Spinal cord (tissue), 10 donors: ENCODE data around the gene TMEM176B. TPM values are rescaled to one million over a fixed set of nuclear protein-coding genes. Genes with fewer than 3 reads are reported as not detected.
"Not testable (repeated sequence)": the region's sequence is repeated elsewhere in the genome, so short reads cannot be mapped to it uniquely, and the experiment has no call there.

Experiments used
- DNase-seq, 6 donors: peaks; one replicate each; pipeline versions ENCODE4 v3.0.0 to v3.0.0-alpha.2; 2013 to 2015; ENCODE audit warnings: low spot score in 6 of 6, low read depth in 4 of 6
- H3K27ac ChIP-seq: one replicate; pipeline ENCODE4 v1.5.1; 2013; ENCODE audit warnings: low read depth, low read length, control low read depth
- H3K27me3 ChIP-seq: one replicate; pipeline ENCODE4 v1.6.1; 2013; ENCODE audit warnings: low read length; ENCODE audit not compliant: control insufficient read depth, insufficient read depth
- H3K36me3 ChIP-seq: one replicate; pipeline ENCODE4 v1.6.1; 2013; ENCODE audit warnings: low read length; ENCODE audit not compliant: control insufficient read depth, insufficient read depth
- H3K4me1 ChIP-seq: one replicate; pipeline ENCODE4 v1.6.1; 2013; ENCODE audit warnings: low read length; ENCODE audit not compliant: control insufficient read depth, insufficient read depth
- H3K4me3 ChIP-seq: one replicate; pipeline ENCODE4 v1.5.1; 2013; ENCODE audit warnings: low read depth, low read length, control low read depth
- H3K9me3 ChIP-seq: one replicate; pipeline ENCODE4 v1.6.1; 2013; ENCODE audit warnings: low read length; ENCODE audit not compliant: control insufficient read depth, insufficient read depth
- WGBS: methylation state at CpG from one replicate; pipeline ENCODE4 v1.1.5; 2013; ENCODE audit warnings: missing lambda C conversion rate; ENCODE audit not compliant: insufficient coverage; 5-methylcytosine and 5-hydroxymethylcytosine counted together
- polyA plus RNA-seq, 2 donors: library from polyadenylated mRNA; unstranded; fragments of 120-200 nt; gene quantifications; one replicate each; pipeline ENCODE4 v1.2.1, GENCODE V29; 2013; ENCODE audit not compliant: insufficient read length in 2 of 2
- total RNA-seq, 2 donors: library from RNA; depleted of rRNA in 1 of 2; stranded (reverse); fragments of 120-200 nt in 1 of 2; fragments of >200 nt in 1 of 2; gene quantifications; one replicate each; pipeline versions ENCODE4 v1.2.3 to v1.2.4, GENCODE V29; 2013 to 2014
- donor health status: healthy.

TMEM176B gene
- total and polyA plus RNA-seq, 4 donors = 21.7 to 50.6 (median 26.3) TPM

GRCh38 chr7:150824379-150825177, 24.4 kb upstream of the TMEM176B start:
- H3K27ac ChIP-seq = no peak overlapping the region
- no peak overlapping the region for H3K4me3 ChIP-seq
- H3K36me3 ChIP-seq = peaks cover 4% of the 10 kb centered on the region
- peaks cover 9% of the 10 kb centered on the region for H3K4me1 ChIP-seq
- no peak for DNase-seq
- WGBS = 91% methylated on average over 15 of the region's 20 CpGs
- H3K27me3 ChIP-seq = no peaks in the 10 kb centered on the region
- H3K9me3 ChIP-seq = no peaks in the 10 kb centered on the region

GRCh38 chr7:150823484-150824126, 23.4 kb upstream of the TMEM176B start:
- Histone ChIP-seq H3K27me3 (no peaks in the 10 kb centered on the region), H3K4me3 (no peak overlapping the region), H3K36me3 (peaks cover 4% of the 10 kb centered on the region), H3K9me3 (no peaks in the 10 kb centered on the region), H3K27ac (no peak overlapping the region), H3K4me1 (peaks cover 9% of the 10 kb centered on the region)
- DNase-seq = no peak
- WGBS = 82% methylated on average over 5 of the region's 10 CpGs

- H3K27me3 ChIP-seq = no peaks in the 10 kb centered on the region
- H3K4me1 ChIP-seq = peaks cover 9% of the 10 kb centered on the region
- 90% methylated on average over 4 of the region's 8 CpGs for WGBS
- H3K27ac ChIP-seq = no peak overlapping the region
- no peak overlapping the region for H3K4me3 ChIP-seq
- H3K9me3 ChIP-seq = no peaks in the 10 kb centered on the region
- H3K36me3 ChIP-seq = peaks cover 4% of the 10 kb centered on the region
- DNase-seq = no peak
These were observed 22.9 kb upstream of the TMEM176B start for GRCh38 chr7:150823043-150823442.

GRCh38 chr7:150820578-150821198, 20.5 kb upstream of the TMEM176B start:
- Histone ChIP-seq H3K36me3 (peaks cover 4% of the 10 kb centered on the region), H3K27me3 (no peaks in the 10 kb centered on the region), H3K4me1 (peaks cover 9% of the 10 kb centered on the region), H3K9me3 (peaks cover 4% of the 10 kb centered on the region), H3K4me3 (no peak overlapping the region), H3K27ac (no peak overlapping the region)
- DNase-seq = no peak
- 91% methylated on average over 4 of the region's 7 CpGs for WGBS

- Histone ChIP-seq H3K4me1 (peaks cover 9% of the 10 kb centered on the region), H3K27ac (no peak overlapping the region), H3K36me3 (peaks cover 4% of the 10 kb centered on the region), H3K9me3 (peaks cover 4% of the 10 kb centered on the region), H3K4me3 (no peak overlapping the region), H3K27me3 (no peaks in the 10 kb centered on the region)
- DNase-seq = no peak
- 68% methylated on average over 4 of the region's 5 CpGs for WGBS
These were observed 20.0 kb upstream of the TMEM176B start for GRCh38 chr7:150820148-150820547.

GRCh38 chr7:150818971-150819370, 18.8 kb upstream of the TMEM176B start:
- WGBS = 100% methylated on average over 2 of the region's 2 CpGs
- no peak overlapping the region for H3K4me3 ChIP-seq
- H3K27ac ChIP-seq = no peak overlapping the region
- H3K4me1 ChIP-seq = peaks cover 9% of the 10 kb centered on the region
- peaks cover 4% of the 10 kb centered on the region for H3K9me3 ChIP-seq
- no peak for DNase-seq
- no peaks in the 10 kb centered on the region for H3K27me3 ChIP-seq
- no peaks in the 10 kb centered on the region for H3K36me3 ChIP-seq

- Histone ChIP-seq H3K36me3 (no peaks in the 10 kb centered on the region), H3K9me3 (peaks cover 4% of the 10 kb centered on the region), H3K27me3 (no peaks in the 10 kb centered on the region), H3K4me3 (no peak overlapping the region), H3K27ac (no peak overlapping the region), H3K4me1 (no peaks in the 10 kb centered on the region)
- WGBS = 46% methylated on average over 5 of the region's 7 CpGs
- no peak for DNase-seq
These were observed 14.3 kb upstream of the TMEM176B start for GRCh38 chr7:150814328-150815001.

- not testable (repeated sequence) for H3K27me3 ChIP-seq, H3K9me3 ChIP-seq, H3K4me3 ChIP-seq, H3K27ac ChIP-seq, DNase-seq, H3K36me3 ChIP-seq, H3K4me1 ChIP-seq
- 77% methylated on average over 10 of the region's 13 CpGs for WGBS
These were observed 7.7 kb upstream of the TMEM176B start for GRCh38 chr7:150807616-150808438.

GRCh38 chr7:150806863-150807262, 6.7 kb upstream of the TMEM176B start:
- H3K9me3 ChIP-seq = peaks cover 3% of the 10 kb centered on the region
- DNase-seq = no peak
- peaks cover 12% of the 10 kb centered on the region for H3K27me3 ChIP-seq
- H3K4me3 ChIP-seq = no peak overlapping the region
- H3K4me1 ChIP-seq = peaks cover 5% of the 10 kb centered on the region
- WGBS = no CpG with 5 or more reads among the region's 2 CpGs
- H3K36me3 ChIP-seq = no peaks in the 10 kb centered on the region
- no peak overlapping the region for H3K27ac ChIP-seq
